H9 (cell line): ENCODE measurements around the gene SYCP2L. TPM values are rescaled to one million over a fixed set of nuclear protein-coding genes. Genes with fewer than 3 reads are reported as not detected.

Source experiments
- DNase-seq: peaks from one replicate; pipeline ENCODE4 v3.0.0-alpha.2; 2017
- H2AFZ ChIP-seq: one replicate; pipeline ENCODE4 v1.6.1; 2013; ENCODE audit warnings: mild to moderate bottlenecking, low read length, control low read depth, moderate library complexity
- H2AK5ac ChIP-seq: 2 replicates; pipeline ENCODE4 v1.6.1; 2013; ENCODE audit warnings: low read length, control low read depth, mixed read lengths; ENCODE audit not compliant: insufficient read length
- H2BK120ac ChIP-seq: one replicate; pipeline ENCODE4 v1.6.1; 2013; ENCODE audit warnings: low read depth, mild to moderate bottlenecking, low read length, control low read depth, inconsistent platforms; ENCODE audit not compliant: poor library complexity, severe bottlenecking
- H2BK12ac ChIP-seq: 2 replicates; pipeline ENCODE4 v1.6.1; 2013; ENCODE audit warnings: low read length, control low read depth, mixed read lengths, low read depth; ENCODE audit not compliant: insufficient read length
- H2BK15ac ChIP-seq: 2 replicates; pipeline ENCODE4 v1.6.1; 2013; ENCODE audit warnings: low read depth, low read length, control low read depth
- H2BK20ac ChIP-seq: one replicate; pipeline ENCODE4 v1.6.1; 2013; ENCODE audit warnings: low read depth, mild to moderate bottlenecking, low read length, control low read depth, inconsistent platforms; ENCODE audit not compliant: poor library complexity, severe bottlenecking
- H2BK5ac ChIP-seq: 2 replicates; pipeline ENCODE4 v1.6.1; 2013; ENCODE audit warnings: low read length, control low read depth, mixed read lengths; ENCODE audit not compliant: insufficient read length
- H3K14ac ChIP-seq: 2 replicates; pipeline ENCODE4 v1.6.1; 2013; ENCODE audit warnings: low read length, control low read depth; ENCODE audit not compliant: insufficient read depth
- H3K18ac ChIP-seq: 2 replicates; pipeline ENCODE4 v1.6.1; 2013; ENCODE audit warnings: low read depth, mild to moderate bottlenecking, mixed read lengths, low read length, control low read depth; ENCODE audit not compliant: insufficient read length
- H3K23ac ChIP-seq: 2 replicates; pipeline ENCODE4 v1.6.1; 2013; ENCODE audit warnings: low read length, control low read depth, mixed read lengths, low read depth; ENCODE audit not compliant: insufficient read length
- H3K23me2 ChIP-seq: 2 replicates; pipeline ENCODE4 v1.6.1; 2013; ENCODE audit warnings: low read depth, mild to moderate bottlenecking, mixed read lengths, low read length, control low read depth; ENCODE audit not compliant: insufficient read length, poor library complexity, severe bottlenecking
- H3K27ac ChIP-seq: 2 replicates; pipeline ENCODE4 v1.5.1; 2013; ENCODE audit warnings: low read length, control low read depth, mixed read lengths, low read depth; ENCODE audit not compliant: insufficient read length
- H3K27me3 ChIP-seq: 2 replicates; pipeline ENCODE4 v1.6.1; 2013; ENCODE audit warnings: low read length, control low read depth, inconsistent platforms; ENCODE audit not compliant: insufficient read depth
- H3K4ac ChIP-seq: 2 replicates; pipeline ENCODE4 v1.6.1; 2013; ENCODE audit warnings: low read depth, mild to moderate bottlenecking, control low read depth, inconsistent platforms, low read length, moderate library complexity
- H3K4me1 ChIP-seq: 2 replicates; pipeline ENCODE4 v1.6.1; 2013; ENCODE audit warnings: low read length, control low read depth, inconsistent platforms; ENCODE audit not compliant: insufficient read depth
- H3K4me2 ChIP-seq: 2 replicates; pipeline ENCODE4 v1.6.1; 2013; ENCODE audit warnings: low read length, control low read depth, mixed read lengths; ENCODE audit not compliant: insufficient read length, insufficient read depth
- H3K56ac ChIP-seq: 2 replicates; pipeline ENCODE4 v1.6.1; 2013; ENCODE audit warnings: low read depth, mild to moderate bottlenecking, mixed read lengths, low read length, control low read depth; ENCODE audit not compliant: insufficient read length
- H3K79me1 ChIP-seq: 2 replicates; pipeline ENCODE4 v1.6.1; 2013; ENCODE audit warnings: low read depth, mild to moderate bottlenecking, moderate library complexity, low read length, control low read depth, inconsistent platforms; ENCODE audit not compliant: insufficient read depth, poor library complexity, severe bottlenecking
- H3K79me2 ChIP-seq: 2 replicates; pipeline ENCODE4 v1.6.1; 2013; ENCODE audit warnings: low read length, control low read depth, inconsistent platforms; ENCODE audit not compliant: insufficient read depth
- H3K9ac ChIP-seq: 2 replicates; pipeline ENCODE4 v1.6.1; 2013; ENCODE audit warnings: low read length, control low read depth, mixed read lengths; ENCODE audit not compliant: insufficient read length; ENCODE audit errors: extremely low read depth
- H3K9me3 ChIP-seq: one replicate; pipeline ENCODE4 v1.6.1; 2013; ENCODE audit warnings: low read depth, low read length, inconsistent platforms; ENCODE audit not compliant: control insufficient read depth
- H3T11ph ChIP-seq: one replicate; pipeline ENCODE4 v1.6.1; 2013; ENCODE audit warnings: mild to moderate bottlenecking, low read length, control low read depth, inconsistent platforms
- H4K20me1 ChIP-seq: one replicate; pipeline ENCODE4 v1.6.1; 2013; ENCODE audit not compliant: control insufficient read depth, insufficient read length, insufficient read depth
- H4K5ac ChIP-seq: 2 replicates; pipeline ENCODE4 v1.6.1; 2013; ENCODE audit warnings: low read depth, mild to moderate bottlenecking, mixed read lengths, low read length, control low read depth; ENCODE audit not compliant: insufficient read length
- H4K8ac ChIP-seq: replicated peaks from 2 replicates; pipeline ENCODE4 v1.6.1; 2013; ENCODE audit warnings: low read length, control low read depth, mixed read lengths, low read depth; ENCODE audit not compliant: insufficient read length
- H4K91ac ChIP-seq: 2 replicates; pipeline ENCODE4 v1.6.1; 2013; ENCODE audit warnings: low read depth, mild to moderate bottlenecking, moderate library complexity, mixed read lengths, low read length, control low read depth; ENCODE audit not compliant: insufficient read length
- H3K27ac Mint-ChIP-seq, 3 experiments: 2 replicates in 2 of 3; 3 replicates in 1 of 3; pipeline ENCODE4 v1.8.0; 2020 to 2021; ENCODE audit warnings: mixed read lengths in 3 of 3, mild to moderate bottlenecking in 1 of 3, moderate library complexity in 1 of 3
- H3K27me3 Mint-ChIP-seq: 2 replicates; pipeline ENCODE4 v1.8.0; 2021; ENCODE audit warnings: low read depth, mild to moderate bottlenecking, moderate library complexity, mixed read lengths
- H3K36me3 Mint-ChIP-seq, 3 experiments: 2 replicates in 2 of 3; 3 replicates in 1 of 3; pipeline ENCODE4 v1.8.0; 2020 to 2021; ENCODE audit warnings: low read depth in 3 of 3, mixed read lengths in 3 of 3; ENCODE audit not compliant: insufficient read depth in 1 of 3
- H3K4me1 Mint-ChIP-seq, 2 experiments: 2 replicates each; pipeline ENCODE4 v1.8.0; 2020; ENCODE audit warnings: mixed read lengths in 2 of 2
- H3K4me3 Mint-ChIP-seq, 2 experiments: 2 replicates in 1 of 2; 3 replicates in 1 of 2; pipeline ENCODE4 v1.8.0; 2020 to 2021; ENCODE audit warnings: mild to moderate bottlenecking in 2 of 2, mixed read lengths in 2 of 2, moderate library complexity in 1 of 2
- H3K9me3 Mint-ChIP-seq, 2 experiments: 2 replicates in 1 of 2; 3 replicates in 1 of 2; pipeline ENCODE4 v1.8.0; 2020; ENCODE audit warnings: mild to moderate bottlenecking in 2 of 2, mixed read lengths in 2 of 2, moderate library complexity in 1 of 2
- WGBS: extraction: QIAGEN DNeasy Blood & Tissue Kit; methylation state at CpG from one replicate; pipeline ENCODE4 v1.1.7; 2013; ENCODE audit warnings: missing lambda C conversion rate, low lambda C conversion rate, mixed read lengths; ENCODE audit not compliant: insufficient read length; ENCODE audit errors: extremely low coverage; 5-methylcytosine and 5-hydroxymethylcytosine counted together
- total RNA-seq: library from RNA; stranded (reverse); gene quantifications from 2 replicates; pipeline ENCODE4 v1.2.1, GENCODE V29; 2021
- TF ChIP-seq, protein P1 (sequence below): fragments of 200-600 bp; sonication (generic); conservative IDR thresholded peaks from 3 replicates; pipeline ENCODE4 v1.8.0; 2021; ENCODE audit warnings: antibody characterized with exemption, mild to moderate bottlenecking

SYCP2L gene
- total RNA-seq, 1 experiment from 2014 or later, result 3.5 TPM

DNA sequence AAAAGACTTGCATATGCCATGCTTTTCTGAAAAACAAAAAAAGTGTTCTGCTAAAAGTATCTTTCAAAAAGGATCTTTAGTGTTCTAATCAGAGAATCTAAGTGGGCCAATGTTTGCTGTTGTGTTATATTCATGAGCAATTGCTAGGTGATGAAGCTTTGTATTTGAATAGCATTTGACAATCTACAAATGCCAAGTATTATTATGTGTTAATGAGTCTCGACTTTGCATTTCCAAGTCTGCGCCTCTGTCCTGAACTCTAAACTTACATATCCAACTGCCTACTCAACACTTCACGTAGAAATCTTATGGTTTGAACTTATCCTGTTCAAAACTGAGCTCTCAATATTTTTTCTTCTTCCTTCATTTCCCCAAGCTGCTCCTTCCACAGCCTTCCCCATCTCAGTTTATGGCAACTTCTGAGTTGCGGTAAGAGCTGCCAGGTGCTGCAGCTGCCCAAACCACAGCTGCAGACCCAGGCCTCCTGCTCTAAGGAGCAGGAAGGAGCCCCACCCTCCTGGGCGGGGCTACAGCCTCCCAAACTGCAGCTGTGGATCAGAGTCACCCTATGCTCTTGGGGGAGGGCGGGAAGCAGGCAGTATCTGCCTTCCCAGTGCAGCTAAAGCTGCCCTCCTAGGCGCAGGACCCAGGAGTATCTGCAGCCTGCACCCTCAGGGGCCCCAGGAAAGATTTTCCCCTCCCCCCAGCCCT, 31.8 kb upstream of the SYCP2L start:
- no peak overlapping the region for H3K4me3 Mint-ChIP-seq
- peak; percentile 53 for DNase-seq
- H3K9me3 Mint-ChIP-seq, result peaks cover 18 to 19% of the 10 kb centered on the region in 2 experiments
- Histone ChIP-seq H3K4ac (no peak overlapping the region), H4K20me1 (no peaks in the 10 kb centered on the region), H2BK12ac (no peak overlapping the region), H3K18ac (no peak overlapping the region), H2BK15ac (no peak overlapping the region), H3K23ac (no peak overlapping the region), H3K56ac (no peak overlapping the region), H3K27ac (no peak overlapping the region), H4K8ac (no peak overlapping the region), H3K9ac (no peak overlapping the region), H4K5ac (no peak overlapping the region), H3K79me1 (no peaks in the 10 kb centered on the region), H3K14ac (no peak overlapping the region), H2BK120ac (no peak overlapping the region), H2BK20ac (no peak overlapping the region), H3K23me2 (no peaks in the 10 kb centered on the region), H3K4me1 (no peaks in the 10 kb centered on the region), H3K79me2 (no peaks in the 10 kb centered on the region), H3K9me3 (no peaks in the 10 kb centered on the region), H3K27me3 (no peaks in the 10 kb centered on the region), H4K91ac (no peak overlapping the region), H3K4me2 (no peak overlapping the region), H2AK5ac (no peak overlapping the region), H2BK5ac (no peak overlapping the region), H2AFZ (no peak overlapping the region), H3T11ph (no peak overlapping the region)
- H3K27me3 Mint-ChIP-seq, result peaks cover 2% of the 10 kb centered on the region; the same call in 1 of the 2 replicates
- TF ChIP-seq, protein P1, sequence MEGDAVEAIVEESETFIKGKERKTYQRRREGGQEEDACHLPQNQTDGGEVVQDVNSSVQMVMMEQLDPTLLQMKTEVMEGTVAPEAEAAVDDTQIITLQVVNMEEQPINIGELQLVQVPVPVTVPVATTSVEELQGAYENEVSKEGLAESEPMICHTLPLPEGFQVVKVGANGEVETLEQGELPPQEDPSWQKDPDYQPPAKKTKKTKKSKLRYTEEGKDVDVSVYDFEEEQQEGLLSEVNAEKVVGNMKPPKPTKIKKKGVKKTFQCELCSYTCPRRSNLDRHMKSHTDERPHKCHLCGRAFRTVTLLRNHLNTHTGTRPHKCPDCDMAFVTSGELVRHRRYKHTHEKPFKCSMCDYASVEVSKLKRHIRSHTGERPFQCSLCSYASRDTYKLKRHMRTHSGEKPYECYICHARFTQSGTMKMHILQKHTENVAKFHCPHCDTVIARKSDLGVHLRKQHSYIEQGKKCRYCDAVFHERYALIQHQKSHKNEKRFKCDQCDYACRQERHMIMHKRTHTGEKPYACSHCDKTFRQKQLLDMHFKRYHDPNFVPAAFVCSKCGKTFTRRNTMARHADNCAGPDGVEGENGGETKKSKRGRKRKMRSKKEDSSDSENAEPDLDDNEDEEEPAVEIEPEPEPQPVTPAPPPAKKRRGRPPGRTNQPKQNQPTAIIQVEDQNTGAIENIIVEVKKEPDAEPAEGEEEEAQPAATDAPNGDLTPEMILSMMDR, result no peak
- H3K27ac Mint-ChIP-seq, result peak overlapping the region in 1 of 3 experiments; percentile 6; a peak in 1 of 7 replicates
- peaks cover 4 to 15% (median 6%) of the 10 kb centered on the region in 3 experiments; a peak in 5 of 7 replicates for H3K36me3 Mint-ChIP-seq
- peaks cover 4% of the 10 kb centered on the region in 2 experiments; a peak in 3 of 4 replicates for H3K4me1 Mint-ChIP-seq
- WGBS, result no CpG with 5 or more reads among the region's 7 CpGs
